ENCODE data around the gene AKAP11. TPM values are rescaled to one million over a fixed set of nuclear protein-coding genes. Genes with fewer than 3 reads are reported as not detected.

AKAP11 gene
- total RNA-seq, 1 donor from 2014 or later = 13.0 TPM

DNA sequence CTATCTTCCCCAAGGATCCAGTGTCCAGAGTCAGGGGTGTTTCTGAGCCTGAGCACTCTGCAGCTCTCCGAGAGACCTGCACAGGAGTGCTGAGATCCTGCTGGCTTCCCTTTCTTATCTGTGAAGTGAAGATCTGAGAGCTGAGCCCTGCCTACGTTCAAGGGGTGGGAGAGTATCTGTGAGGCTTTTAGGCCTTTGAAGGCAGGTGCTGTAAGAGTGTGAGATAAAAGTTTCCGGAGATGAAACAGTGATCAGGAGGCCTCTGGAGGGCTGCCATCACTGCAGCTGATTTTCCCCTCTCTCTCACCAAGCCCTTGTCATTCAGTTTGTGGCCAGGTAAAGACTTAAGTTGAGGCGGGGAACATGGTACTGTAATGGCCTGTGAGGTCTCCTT lies 83.1 kb downstream of the AKAP11 start:
- intact Hi-C loops (cut with DNase I) = no loop called here
- no peak for DNase-seq (ENCODE audit: low spot score in 2 of 2)
- TF ChIP-seq, protein P1, sequence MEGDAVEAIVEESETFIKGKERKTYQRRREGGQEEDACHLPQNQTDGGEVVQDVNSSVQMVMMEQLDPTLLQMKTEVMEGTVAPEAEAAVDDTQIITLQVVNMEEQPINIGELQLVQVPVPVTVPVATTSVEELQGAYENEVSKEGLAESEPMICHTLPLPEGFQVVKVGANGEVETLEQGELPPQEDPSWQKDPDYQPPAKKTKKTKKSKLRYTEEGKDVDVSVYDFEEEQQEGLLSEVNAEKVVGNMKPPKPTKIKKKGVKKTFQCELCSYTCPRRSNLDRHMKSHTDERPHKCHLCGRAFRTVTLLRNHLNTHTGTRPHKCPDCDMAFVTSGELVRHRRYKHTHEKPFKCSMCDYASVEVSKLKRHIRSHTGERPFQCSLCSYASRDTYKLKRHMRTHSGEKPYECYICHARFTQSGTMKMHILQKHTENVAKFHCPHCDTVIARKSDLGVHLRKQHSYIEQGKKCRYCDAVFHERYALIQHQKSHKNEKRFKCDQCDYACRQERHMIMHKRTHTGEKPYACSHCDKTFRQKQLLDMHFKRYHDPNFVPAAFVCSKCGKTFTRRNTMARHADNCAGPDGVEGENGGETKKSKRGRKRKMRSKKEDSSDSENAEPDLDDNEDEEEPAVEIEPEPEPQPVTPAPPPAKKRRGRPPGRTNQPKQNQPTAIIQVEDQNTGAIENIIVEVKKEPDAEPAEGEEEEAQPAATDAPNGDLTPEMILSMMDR (IDR thresholded peaks at IDR 0.05) = no peak
- Histone ChIP-seq H3K9me3 (no peaks in the 10 kb centered on the region), H3K27me3 (no peaks in the 10 kb centered on the region), H3K4me1 (no peaks in the 10 kb centered on the region), H3K4me3 (no peak overlapping the region), H3K36me3 (no peaks in the 10 kb centered on the region), H3K27ac (no peak overlapping the region)

DNA sequence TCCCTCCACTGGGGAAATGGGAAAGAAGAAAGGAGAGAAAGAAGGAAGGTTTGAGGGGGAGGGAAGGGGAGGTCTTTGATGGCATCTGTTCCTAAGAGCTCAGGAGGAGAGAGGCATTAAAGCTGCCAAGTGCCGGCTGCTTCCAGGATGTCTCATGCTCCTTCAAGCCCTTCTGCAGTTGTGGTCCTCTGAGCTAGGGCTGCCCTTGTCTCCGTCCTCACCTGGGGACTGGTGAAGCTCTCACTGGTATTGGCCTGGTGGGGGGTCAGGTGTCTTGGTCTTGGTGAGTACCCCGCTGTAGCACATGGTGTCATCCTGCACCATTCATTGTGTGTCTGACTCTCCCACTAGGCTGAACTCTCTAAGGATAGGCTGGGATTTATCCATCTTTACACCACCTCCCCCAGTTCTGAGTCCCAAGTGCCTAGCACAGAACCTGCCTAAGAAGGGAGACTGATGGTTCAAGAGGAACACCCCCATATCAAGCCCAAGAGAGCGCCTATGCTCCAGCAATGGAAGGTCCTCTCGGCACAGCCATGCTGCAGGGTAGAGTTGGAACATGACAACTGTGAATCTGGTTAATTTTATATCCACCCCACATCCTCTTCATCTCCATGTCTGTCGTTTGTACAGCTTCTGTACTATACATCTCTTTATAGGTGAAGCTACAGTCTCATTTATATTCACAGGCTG lies 83.7 kb downstream of the AKAP11 start:
- Histone ChIP-seq H3K36me3 (no peaks in the 10 kb centered on the region), H3K9me3 (no peaks in the 10 kb centered on the region), H3K4me3 (no peak overlapping the region), H3K27ac (no peak overlapping the region), H3K27me3 (no peaks in the 10 kb centered on the region), H3K4me1 (no peaks in the 10 kb centered on the region)
- intact Hi-C loops (cut with DNase I) = no loop called here
- DNase-seq (ENCODE audit: low spot score in 2 of 2) = no peak
- TF ChIP-seq, protein P1 (IDR thresholded peaks at IDR 0.05) = no peak

- intact Hi-C loops (cut with DNase I) = no loop called here
- no peaks in the 10 kb centered on the region for H3K27me3 ChIP-seq
- H3K27ac ChIP-seq = no peak overlapping the region
- no peaks in the 10 kb centered on the region for H3K9me3 ChIP-seq
- no peaks in the 10 kb centered on the region for H3K4me1 ChIP-seq
- no peaks in the 10 kb centered on the region for H3K36me3 ChIP-seq
- no peak overlapping the region for H3K4me3 ChIP-seq
- DNase-seq (ENCODE audit: low spot score in 2 of 2) = no peak
- TF ChIP-seq, protein P1 (IDR thresholded peaks at IDR 0.05) = no peak
Measured at GRCh38 chr13:42356184-42356575, 84.2 kb downstream of the AKAP11 start.

DNA sequence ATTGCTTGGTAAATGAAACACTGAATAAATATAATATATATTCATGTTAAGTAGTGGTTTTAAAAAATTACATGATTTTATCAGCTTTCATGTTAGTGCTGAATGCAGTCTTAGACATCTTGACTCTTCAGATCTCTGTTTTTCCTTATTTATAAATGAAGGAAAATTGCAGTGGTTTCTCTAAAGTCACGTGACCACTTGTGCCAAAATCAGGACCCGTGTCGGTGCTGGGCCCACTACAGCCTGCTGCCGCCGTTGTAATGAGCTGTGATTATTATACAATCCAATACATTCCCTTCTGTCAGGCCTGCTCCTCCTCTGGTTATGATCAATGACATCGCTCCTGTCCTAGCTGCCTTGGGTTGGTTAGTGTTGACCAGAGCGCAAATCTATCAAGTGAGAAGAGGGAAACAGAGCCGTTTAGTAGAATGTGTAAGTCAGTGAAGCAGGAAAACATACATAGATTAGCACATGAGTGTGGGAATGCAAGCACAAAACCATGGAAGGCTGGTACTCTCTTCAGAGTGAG lies 88.2 kb downstream of the AKAP11 start:
- intact Hi-C loops (cut with DNase I) = no loop called here
- Histone ChIP-seq H3K4me3 (no peak overlapping the region), H3K36me3 (no peaks in the 10 kb centered on the region), H3K27ac (no peak overlapping the region), H3K9me3 (no peaks in the 10 kb centered on the region), H3K4me1 (no peaks in the 10 kb centered on the region), H3K27me3 (no peaks in the 10 kb centered on the region)
- TF ChIP-seq, protein P1 (IDR thresholded peaks at IDR 0.05) = no peak
- no peak for DNase-seq (ENCODE audit: low spot score in 2 of 2)

- Histone ChIP-seq H3K27me3 (no peaks in the 10 kb centered on the region), H3K36me3 (no peaks in the 10 kb centered on the region), H3K4me1 (no peaks in the 10 kb centered on the region), H3K9me3 (no peaks in the 10 kb centered on the region), H3K27ac (no peak overlapping the region), H3K4me3 (no peak overlapping the region)
- no peak for DNase-seq (ENCODE audit: low spot score in 2 of 2)
- TF ChIP-seq, protein P1 (IDR thresholded peaks at IDR 0.05) = no peak
- intact Hi-C loops (cut with DNase I) = no loop called here
Measured at GRCh38 chr13:42361701-42362100, 89.7 kb downstream of the AKAP11 start.

Measured in ascending aorta (tissue), 2 donors.